IgD-negative memory B cell (primary cell): ENCODE data around the gene UBL7. TPM values are rescaled to one million over a fixed set of nuclear protein-coding genes. Genes with fewer than 3 reads are reported as not detected.

Experiments
- polyA plus RNA-seq: library from polyadenylated mRNA; unstranded; fragments of 300-500 nt; fragmentation: Illumina TruSeq; gene quantifications from one replicate; pipeline ENCODE4 v1.2.3, GENCODE V29; 2021

The UBL7 gene
- polyA plus RNA-seq, 1 donor from 2014 or later = 123 TPM

Other genes starting within 250 kb of the UBL7 start
- not detected for gene CCDC33, start 224.8 kb downstream of the UBL7 start, polyA plus RNA-seq
- gene CYP11A1, start 93.5 kb downstream of the UBL7 start, polyA plus RNA-seq = not detected
- 5.0 TPM for gene SEMA7A, start 27.2 kb downstream of the UBL7 start, polyA plus RNA-seq
- gene ARID3B, start 80.1 kb upstream of the UBL7 start, polyA plus RNA-seq = 14.4 TPM
- gene CLK3, start 154.7 kb upstream of the UBL7 start, polyA plus RNA-seq = 86.2 TPM
- gene EDC3, start 234.9 kb upstream of the UBL7 start, polyA plus RNA-seq = 18.5 TPM